PFSK-1 (cell line): ENCODE measurements around the gene WNK2.

ENCODE experiments used
- POLR2AphosphoS5 ChIP-seq: IDR thresholded peaks from 2 replicates; pipeline ENCODE4 v1.6.1; 2012; ENCODE audit warnings: low read depth, mild to moderate bottlenecking, control low read depth, low read length, moderate library complexity
- TF ChIP-seq, protein P1 (sequence below), 2 experiments: IDR thresholded peaks; 2 replicates each; pipeline versions ENCODE4 v1.6.1 to v1.8.0; 2011 to 2012; ENCODE audit warnings: low read depth in 2 of 2, low read length in 2 of 2, control low read depth in 1 of 2, inconsistent platforms in 1 of 2, mild to moderate bottlenecking in 1 of 2, moderate library complexity in 1 of 2; ENCODE audit not compliant: insufficient read depth in 1 of 2

DNA sequence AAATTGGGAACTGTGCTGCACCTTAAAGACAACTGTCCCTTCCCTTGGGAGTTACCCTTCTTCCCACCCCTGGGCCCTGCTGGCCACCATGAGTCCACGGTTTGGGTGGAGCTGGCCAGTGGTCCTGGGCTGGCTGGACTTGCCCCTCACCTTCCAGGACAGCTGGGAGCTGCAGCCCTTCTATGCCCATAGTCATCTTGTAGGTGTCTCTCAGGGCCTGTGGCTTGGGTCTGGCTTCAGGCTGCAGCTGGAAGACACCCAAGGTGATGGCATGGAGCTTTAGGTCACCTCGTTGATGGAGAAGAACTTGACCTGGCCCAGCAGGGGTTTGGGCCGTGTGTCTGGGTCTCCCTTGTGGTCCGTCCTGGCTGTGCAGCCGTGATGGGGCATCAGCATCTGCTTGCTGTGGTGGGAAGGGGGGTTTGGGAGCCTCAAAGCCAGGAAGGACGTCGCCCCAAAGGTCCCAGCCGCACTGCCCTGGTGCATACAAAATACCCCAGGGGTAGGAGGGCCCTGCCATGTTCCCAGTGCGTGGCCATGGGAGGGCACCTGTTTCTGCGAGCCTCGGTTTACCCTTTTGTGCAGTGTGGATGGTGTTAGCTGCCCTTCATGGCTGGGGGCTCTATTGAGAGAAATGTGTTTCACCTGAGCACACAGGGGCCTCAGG lies 8.9 kb downstream of the WNK2 start:
- no peak for TF ChIP-seq POLR2AphosphoS5
- TF ChIP-seq, protein P1, sequence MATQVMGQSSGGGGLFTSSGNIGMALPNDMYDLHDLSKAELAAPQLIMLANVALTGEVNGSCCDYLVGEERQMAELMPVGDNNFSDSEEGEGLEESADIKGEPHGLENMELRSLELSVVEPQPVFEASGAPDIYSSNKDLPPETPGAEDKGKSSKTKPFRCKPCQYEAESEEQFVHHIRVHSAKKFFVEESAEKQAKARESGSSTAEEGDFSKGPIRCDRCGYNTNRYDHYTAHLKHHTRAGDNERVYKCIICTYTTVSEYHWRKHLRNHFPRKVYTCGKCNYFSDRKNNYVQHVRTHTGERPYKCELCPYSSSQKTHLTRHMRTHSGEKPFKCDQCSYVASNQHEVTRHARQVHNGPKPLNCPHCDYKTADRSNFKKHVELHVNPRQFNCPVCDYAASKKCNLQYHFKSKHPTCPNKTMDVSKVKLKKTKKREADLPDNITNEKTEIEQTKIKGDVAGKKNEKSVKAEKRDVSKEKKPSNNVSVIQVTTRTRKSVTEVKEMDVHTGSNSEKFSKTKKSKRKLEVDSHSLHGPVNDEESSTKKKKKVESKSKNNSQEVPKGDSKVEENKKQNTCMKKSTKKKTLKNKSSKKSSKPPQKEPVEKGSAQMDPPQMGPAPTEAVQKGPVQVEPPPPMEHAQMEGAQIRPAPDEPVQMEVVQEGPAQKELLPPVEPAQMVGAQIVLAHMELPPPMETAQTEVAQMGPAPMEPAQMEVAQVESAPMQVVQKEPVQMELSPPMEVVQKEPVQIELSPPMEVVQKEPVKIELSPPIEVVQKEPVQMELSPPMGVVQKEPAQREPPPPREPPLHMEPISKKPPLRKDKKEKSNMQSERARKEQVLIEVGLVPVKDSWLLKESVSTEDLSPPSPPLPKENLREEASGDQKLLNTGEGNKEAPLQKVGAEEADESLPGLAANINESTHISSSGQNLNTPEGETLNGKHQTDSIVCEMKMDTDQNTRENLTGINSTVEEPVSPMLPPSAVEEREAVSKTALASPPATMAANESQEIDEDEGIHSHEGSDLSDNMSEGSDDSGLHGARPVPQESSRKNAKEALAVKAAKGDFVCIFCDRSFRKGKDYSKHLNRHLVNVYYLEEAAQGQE (IDR thresholded peaks at IDR 0.05; ENCODE audit: insufficient read depth in 1 of 2, low read depth in 2 of 2, low read length in 2 of 2), result no peak
